Measurements from ENCODE around the gene MAFB. TPM values are rescaled to one million over a fixed set of nuclear protein-coding genes. Genes with fewer than 3 reads are reported as not detected.

MAFB gene
- total RNA-seq, 1 experiment from 2014 or later, result 0.88 TPM

DNA sequence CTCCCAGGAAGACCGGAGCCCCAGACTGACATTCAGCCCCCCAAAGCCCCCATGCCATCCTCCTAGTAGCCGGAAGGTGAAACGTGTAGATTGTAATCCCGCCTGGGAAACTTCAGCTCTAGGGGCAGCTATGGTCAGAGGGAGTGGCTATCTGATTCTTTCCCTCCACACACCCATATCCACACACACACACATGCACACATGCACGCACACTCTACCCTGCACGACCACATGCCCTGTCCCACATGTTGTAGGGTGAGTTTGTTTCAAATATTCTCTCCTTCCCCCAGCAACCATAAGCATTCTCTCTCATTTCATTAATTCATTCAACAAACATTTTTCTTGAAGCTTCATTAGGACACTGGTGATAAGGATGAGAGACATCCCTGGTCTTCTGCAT, 42.2 kb downstream of the MAFB start:
- no peak overlapping the region for H3K4me3 Mint-ChIP-seq (ENCODE audit: unreplicated experiment)
- H3K9me3 Mint-ChIP-seq (ENCODE audit: unreplicated experiment), result no peaks in the 10 kb centered on the region
- H3K36me3 Mint-ChIP-seq (ENCODE audit: insufficient read depth, unreplicated experiment), result no peaks in the 10 kb centered on the region
- intact Hi-C loops (cut with micrococcal nuclease; ENCODE audit: unreplicated experiment), result no loop called here
- peaks cover 3% of the 10 kb centered on the region for H3K27me3 Mint-ChIP-seq (ENCODE audit: insufficient read depth, unreplicated experiment)
- no peaks in the 10 kb centered on the region for H3K4me1 Mint-ChIP-seq (ENCODE audit: low read depth, unreplicated experiment)
- no peak for DNase-seq
- H3K9me3 ChIP-seq, result no peaks in the 10 kb centered on the region
- TF ChIP-seq, protein P1, sequence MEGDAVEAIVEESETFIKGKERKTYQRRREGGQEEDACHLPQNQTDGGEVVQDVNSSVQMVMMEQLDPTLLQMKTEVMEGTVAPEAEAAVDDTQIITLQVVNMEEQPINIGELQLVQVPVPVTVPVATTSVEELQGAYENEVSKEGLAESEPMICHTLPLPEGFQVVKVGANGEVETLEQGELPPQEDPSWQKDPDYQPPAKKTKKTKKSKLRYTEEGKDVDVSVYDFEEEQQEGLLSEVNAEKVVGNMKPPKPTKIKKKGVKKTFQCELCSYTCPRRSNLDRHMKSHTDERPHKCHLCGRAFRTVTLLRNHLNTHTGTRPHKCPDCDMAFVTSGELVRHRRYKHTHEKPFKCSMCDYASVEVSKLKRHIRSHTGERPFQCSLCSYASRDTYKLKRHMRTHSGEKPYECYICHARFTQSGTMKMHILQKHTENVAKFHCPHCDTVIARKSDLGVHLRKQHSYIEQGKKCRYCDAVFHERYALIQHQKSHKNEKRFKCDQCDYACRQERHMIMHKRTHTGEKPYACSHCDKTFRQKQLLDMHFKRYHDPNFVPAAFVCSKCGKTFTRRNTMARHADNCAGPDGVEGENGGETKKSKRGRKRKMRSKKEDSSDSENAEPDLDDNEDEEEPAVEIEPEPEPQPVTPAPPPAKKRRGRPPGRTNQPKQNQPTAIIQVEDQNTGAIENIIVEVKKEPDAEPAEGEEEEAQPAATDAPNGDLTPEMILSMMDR (IDR thresholded peaks at IDR 0.05; ENCODE audit: insufficient read depth in 1 of 2, low read depth in 1 of 2, low read length in 1 of 2, severe bottlenecking in 1 of 2, unreplicated experiment in 1 of 2), result no peak
- no peaks in the 10 kb centered on the region for H3K36me3 ChIP-seq (ENCODE audit: control insufficient read depth, insufficient read depth, low read length)
- no TSS peak for BruUV-seq (replicated peaks)
- ChIA-PET CTCF (no interaction called here), POLR2A (no interaction called here)
- no peak overlapping the region for H3K27ac Mint-ChIP-seq (ENCODE audit: unreplicated experiment)
- no peaks in the 10 kb centered on the region for H3K4me1 ChIP-seq
- H3K4me3 ChIP-seq (ENCODE audit: low read depth, low read length), result no peak overlapping the region
- peaks cover 1% of the 10 kb centered on the region; the same call in 1 of the 2 replicates for H3K27me3 ChIP-seq (replicated peaks; ENCODE audit: control insufficient read depth, insufficient read depth, low read length)

DNA sequence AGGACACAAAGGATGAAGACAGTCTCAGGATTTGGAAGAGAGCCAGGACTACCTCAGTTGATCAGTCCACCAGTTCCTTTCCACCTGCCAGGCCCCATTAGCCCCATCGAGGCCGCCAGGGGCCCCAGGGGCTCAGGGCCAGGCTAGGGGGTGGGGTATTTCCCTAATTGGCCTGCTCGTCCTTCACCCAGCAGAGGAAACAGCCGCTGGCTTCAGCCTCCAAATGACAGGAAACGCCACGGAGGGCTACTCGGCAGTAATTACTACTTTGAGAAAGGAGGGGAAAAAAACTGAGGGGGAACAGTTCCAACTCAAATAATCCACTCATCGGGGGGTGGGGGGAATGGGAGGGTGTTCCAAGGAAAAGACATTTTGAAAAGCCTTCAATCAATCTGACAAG, 42.7 kb downstream of the MAFB start:
- Mint-ChIP-seq H3K27me3 (ENCODE audit: insufficient read depth, unreplicated experiment) (peaks cover 3% of the 10 kb centered on the region), H3K27ac (ENCODE audit: unreplicated experiment) (no peak overlapping the region), H3K4me1 (ENCODE audit: low read depth, unreplicated experiment) (no peaks in the 10 kb centered on the region), H3K4me3 (ENCODE audit: unreplicated experiment) (no peak overlapping the region), H3K9me3 (ENCODE audit: unreplicated experiment) (no peaks in the 10 kb centered on the region), H3K36me3 (ENCODE audit: insufficient read depth, unreplicated experiment) (no peaks in the 10 kb centered on the region)
- ChIA-PET CTCF (no interaction called here), POLR2A (no interaction called here)
- Histone ChIP-seq H3K4me3 (ENCODE audit: low read depth, low read length) (no peak overlapping the region), H3K4me1 (no peaks in the 10 kb centered on the region), H3K27me3 (replicated peaks; ENCODE audit: control insufficient read depth, insufficient read depth, low read length) (peaks cover 1% of the 10 kb centered on the region; the same call in 1 of the 2 replicates), H3K36me3 (ENCODE audit: control insufficient read depth, insufficient read depth, low read length) (no peaks in the 10 kb centered on the region), H3K9me3 (no peaks in the 10 kb centered on the region)
- TF ChIP-seq, protein P1 (IDR thresholded peaks at IDR 0.05; ENCODE audit: insufficient read depth in 1 of 2, low read depth in 1 of 2, low read length in 1 of 2, severe bottlenecking in 1 of 2, unreplicated experiment in 1 of 2), result no peak
- no TSS peak for BruUV-seq (replicated peaks)
- intact Hi-C loops (cut with micrococcal nuclease; ENCODE audit: unreplicated experiment), result no loop called here
- no peak for DNase-seq

DNA sequence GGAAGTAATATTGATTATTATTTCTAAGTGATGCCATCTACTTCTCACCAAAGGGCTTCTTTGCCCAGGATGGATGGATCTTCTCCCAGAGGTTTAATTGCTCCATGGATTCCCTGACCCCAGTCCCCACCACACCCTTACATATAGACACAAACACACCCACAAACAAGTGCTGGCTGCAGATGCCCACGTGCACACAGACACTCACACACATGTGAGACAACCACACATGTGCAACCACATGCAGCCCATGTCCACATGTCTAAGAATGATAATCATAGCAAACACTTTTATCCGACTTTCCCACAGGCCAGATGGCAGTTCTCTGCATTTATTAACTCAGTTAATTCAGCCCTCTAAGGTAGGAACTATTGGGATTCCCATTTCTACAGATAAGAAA, 44.2 kb downstream of the MAFB start:
- POLR2A ChIA-PET, result no interaction called here
- H3K4me1 ChIP-seq, result no peaks in the 10 kb centered on the region
- H3K4me3 Mint-ChIP-seq (ENCODE audit: unreplicated experiment), result no peak overlapping the region
- CTCF ChIA-PET, result no interaction called here
- H3K27ac Mint-ChIP-seq (ENCODE audit: unreplicated experiment), result no peak overlapping the region
- no TSS peak for BruUV-seq (replicated peaks)
- H3K27me3 ChIP-seq (replicated peaks; ENCODE audit: control insufficient read depth, insufficient read depth, low read length), result peaks cover 1% of the 10 kb centered on the region; the same call in 1 of the 2 replicates
- H3K4me3 ChIP-seq (ENCODE audit: low read depth, low read length), result no peak overlapping the region
- peaks cover 3% of the 10 kb centered on the region for H3K27me3 Mint-ChIP-seq (ENCODE audit: insufficient read depth, unreplicated experiment)
- intact Hi-C loops (cut with micrococcal nuclease; ENCODE audit: unreplicated experiment), result no loop called here
- no peaks in the 10 kb centered on the region for H3K36me3 Mint-ChIP-seq (ENCODE audit: insufficient read depth, unreplicated experiment)
- H3K9me3 ChIP-seq, result no peaks in the 10 kb centered on the region
- H3K4me1 Mint-ChIP-seq (ENCODE audit: low read depth, unreplicated experiment), result no peaks in the 10 kb centered on the region
- TF ChIP-seq, protein P1 (IDR thresholded peaks at IDR 0.05; ENCODE audit: insufficient read depth in 1 of 2, low read depth in 1 of 2, low read length in 1 of 2, severe bottlenecking in 1 of 2, unreplicated experiment in 1 of 2), result no peak
- no peak for DNase-seq
- H3K9me3 Mint-ChIP-seq (ENCODE audit: unreplicated experiment), result no peaks in the 10 kb centered on the region
- no peaks in the 10 kb centered on the region for H3K36me3 ChIP-seq (ENCODE audit: control insufficient read depth, insufficient read depth, low read length)

Measured in Caco-2 (cell line).